ENCODE measurements around the gene TCFL5. TPM values are rescaled to one million over a fixed set of nuclear protein-coding genes. Genes with fewer than 3 reads are reported as not detected.

TCFL5 gene
- total RNA-seq, 1 experiment from 2014 or later, result 15.1 TPM

DNA sequence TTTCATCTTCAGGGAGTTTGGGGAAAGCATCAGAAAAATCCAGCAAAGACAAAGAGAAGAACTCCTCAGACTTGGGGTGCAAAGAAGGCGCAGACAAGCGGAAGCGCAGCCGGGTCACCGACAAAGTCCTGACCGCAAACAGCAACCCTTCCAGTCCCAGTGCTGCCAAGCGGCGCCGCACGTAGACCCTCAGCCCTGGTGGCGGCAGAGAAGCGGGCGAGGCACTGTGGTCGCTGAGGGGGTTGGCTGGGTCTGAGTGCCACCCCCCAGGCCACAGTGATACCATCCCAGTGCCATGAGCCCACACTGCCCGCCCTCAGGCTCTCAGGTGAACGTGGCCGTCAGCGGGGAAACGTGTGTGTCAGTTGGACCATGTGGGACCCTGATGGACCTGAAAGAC is 62.2 kb downstream of the TCFL5 start:
- CTCF ChIA-PET, result interaction anchor here (0.6 kb wide), 1 partner anchor 413 kb away, joined by 3 read pairs; no protein-coding TSS in a partner anchor
- H3K27me3 Mint-ChIP-seq (ENCODE audit: insufficient read depth, unreplicated experiment), result no peaks in the 10 kb centered on the region
- no peak overlapping the region for H3K4me3 Mint-ChIP-seq (ENCODE audit: unreplicated experiment)
- Histone ChIP-seq H3K27me3 (replicated peaks; ENCODE audit: control insufficient read depth, insufficient read depth, low read length) (no peaks in the 10 kb centered on the region), H3K9me3 (no peaks in the 10 kb centered on the region), H3K4me3 (ENCODE audit: low read depth, low read length) (no peak overlapping the region), H3K36me3 (ENCODE audit: control insufficient read depth, insufficient read depth, low read length) (peaks cover 9% of the 10 kb centered on the region), H3K4me1 (peaks cover 16% of the 10 kb centered on the region)
- TF ChIP-seq, protein P1, sequence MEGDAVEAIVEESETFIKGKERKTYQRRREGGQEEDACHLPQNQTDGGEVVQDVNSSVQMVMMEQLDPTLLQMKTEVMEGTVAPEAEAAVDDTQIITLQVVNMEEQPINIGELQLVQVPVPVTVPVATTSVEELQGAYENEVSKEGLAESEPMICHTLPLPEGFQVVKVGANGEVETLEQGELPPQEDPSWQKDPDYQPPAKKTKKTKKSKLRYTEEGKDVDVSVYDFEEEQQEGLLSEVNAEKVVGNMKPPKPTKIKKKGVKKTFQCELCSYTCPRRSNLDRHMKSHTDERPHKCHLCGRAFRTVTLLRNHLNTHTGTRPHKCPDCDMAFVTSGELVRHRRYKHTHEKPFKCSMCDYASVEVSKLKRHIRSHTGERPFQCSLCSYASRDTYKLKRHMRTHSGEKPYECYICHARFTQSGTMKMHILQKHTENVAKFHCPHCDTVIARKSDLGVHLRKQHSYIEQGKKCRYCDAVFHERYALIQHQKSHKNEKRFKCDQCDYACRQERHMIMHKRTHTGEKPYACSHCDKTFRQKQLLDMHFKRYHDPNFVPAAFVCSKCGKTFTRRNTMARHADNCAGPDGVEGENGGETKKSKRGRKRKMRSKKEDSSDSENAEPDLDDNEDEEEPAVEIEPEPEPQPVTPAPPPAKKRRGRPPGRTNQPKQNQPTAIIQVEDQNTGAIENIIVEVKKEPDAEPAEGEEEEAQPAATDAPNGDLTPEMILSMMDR (IDR thresholded peaks at IDR 0.05; ENCODE audit: insufficient read depth in 1 of 2, low read depth in 1 of 2, low read length in 1 of 2, severe bottlenecking in 1 of 2, unreplicated experiment in 1 of 2), result no peak
- H3K27ac Mint-ChIP-seq (ENCODE audit: unreplicated experiment), result no peak overlapping the region
- H3K4me1 Mint-ChIP-seq (ENCODE audit: low read depth, unreplicated experiment), result peaks cover 15% of the 10 kb centered on the region
- H3K36me3 Mint-ChIP-seq (ENCODE audit: insufficient read depth, unreplicated experiment), result peaks cover 83% of the 10 kb centered on the region
- BruUV-seq (replicated peaks), result TSS peak; percentile 30
- POLR2A ChIA-PET, result no interaction called here
- intact Hi-C loops (cut with micrococcal nuclease; ENCODE audit: unreplicated experiment), result loop anchor here (10.0 kb wide), 1 partner anchor 495 kb away; the partner anchor contains the start of gene ADRM1
- H3K9me3 Mint-ChIP-seq (ENCODE audit: unreplicated experiment), result no peaks in the 10 kb centered on the region
- DNase-seq, result no peak

DNA sequence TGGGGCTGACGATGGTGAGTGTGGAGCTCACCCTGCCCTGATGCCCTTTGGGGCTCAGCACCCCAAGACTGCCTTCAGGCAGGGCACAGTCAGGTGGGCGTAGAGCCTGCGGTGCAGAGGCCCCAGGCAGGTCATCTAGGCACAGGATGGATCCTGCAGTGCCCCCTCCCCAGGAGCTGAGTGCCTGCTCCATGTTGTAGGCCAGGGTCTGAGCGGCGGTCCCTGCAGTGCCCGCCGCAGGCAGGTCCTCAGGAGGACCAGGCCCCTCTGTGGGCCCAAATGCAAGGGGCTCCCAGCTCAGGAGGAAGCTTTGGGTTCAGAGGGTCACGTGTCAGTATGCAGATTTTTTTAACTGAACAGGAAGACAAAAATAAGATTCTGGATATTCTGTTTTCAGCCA is 62.6 kb downstream of the TCFL5 start:
- peaks cover 9% of the 10 kb centered on the region for H3K36me3 ChIP-seq (ENCODE audit: control insufficient read depth, insufficient read depth, low read length)
- BruUV-seq (replicated peaks), result no TSS peak
- H3K27me3 Mint-ChIP-seq (ENCODE audit: insufficient read depth, unreplicated experiment), result no peaks in the 10 kb centered on the region
- no peak overlapping the region for H3K4me3 Mint-ChIP-seq (ENCODE audit: unreplicated experiment)
- H3K4me1 ChIP-seq, result peaks cover 16% of the 10 kb centered on the region
- no peaks in the 10 kb centered on the region for H3K27me3 ChIP-seq (replicated peaks; ENCODE audit: control insufficient read depth, insufficient read depth, low read length)
- H3K4me1 Mint-ChIP-seq (ENCODE audit: low read depth, unreplicated experiment), result peaks cover 15% of the 10 kb centered on the region
- no peaks in the 10 kb centered on the region for H3K9me3 Mint-ChIP-seq (ENCODE audit: unreplicated experiment)
- DNase-seq, result no peak
- peaks cover 83% of the 10 kb centered on the region for H3K36me3 Mint-ChIP-seq (ENCODE audit: insufficient read depth, unreplicated experiment)
- ChIA-PET CTCF (interaction anchor here (0.6 kb wide), 1 partner anchor 413 kb away, joined by 3 read pairs; no protein-coding TSS in a partner anchor), POLR2A (no interaction called here)
- no peak overlapping the region for H3K4me3 ChIP-seq (ENCODE audit: low read depth, low read length)
- H3K27ac Mint-ChIP-seq (ENCODE audit: unreplicated experiment), result no peak overlapping the region
- TF ChIP-seq, protein P1 (IDR thresholded peaks at IDR 0.05; ENCODE audit: insufficient read depth in 1 of 2, low read depth in 1 of 2, low read length in 1 of 2, severe bottlenecking in 1 of 2, unreplicated experiment in 1 of 2), result no peak
- intact Hi-C loops (cut with micrococcal nuclease; ENCODE audit: unreplicated experiment), result loop anchor here (10.0 kb wide), 1 partner anchor 494 kb away; the partner anchor contains the start of gene ADRM1
- H3K9me3 ChIP-seq, result no peaks in the 10 kb centered on the region

DNA sequence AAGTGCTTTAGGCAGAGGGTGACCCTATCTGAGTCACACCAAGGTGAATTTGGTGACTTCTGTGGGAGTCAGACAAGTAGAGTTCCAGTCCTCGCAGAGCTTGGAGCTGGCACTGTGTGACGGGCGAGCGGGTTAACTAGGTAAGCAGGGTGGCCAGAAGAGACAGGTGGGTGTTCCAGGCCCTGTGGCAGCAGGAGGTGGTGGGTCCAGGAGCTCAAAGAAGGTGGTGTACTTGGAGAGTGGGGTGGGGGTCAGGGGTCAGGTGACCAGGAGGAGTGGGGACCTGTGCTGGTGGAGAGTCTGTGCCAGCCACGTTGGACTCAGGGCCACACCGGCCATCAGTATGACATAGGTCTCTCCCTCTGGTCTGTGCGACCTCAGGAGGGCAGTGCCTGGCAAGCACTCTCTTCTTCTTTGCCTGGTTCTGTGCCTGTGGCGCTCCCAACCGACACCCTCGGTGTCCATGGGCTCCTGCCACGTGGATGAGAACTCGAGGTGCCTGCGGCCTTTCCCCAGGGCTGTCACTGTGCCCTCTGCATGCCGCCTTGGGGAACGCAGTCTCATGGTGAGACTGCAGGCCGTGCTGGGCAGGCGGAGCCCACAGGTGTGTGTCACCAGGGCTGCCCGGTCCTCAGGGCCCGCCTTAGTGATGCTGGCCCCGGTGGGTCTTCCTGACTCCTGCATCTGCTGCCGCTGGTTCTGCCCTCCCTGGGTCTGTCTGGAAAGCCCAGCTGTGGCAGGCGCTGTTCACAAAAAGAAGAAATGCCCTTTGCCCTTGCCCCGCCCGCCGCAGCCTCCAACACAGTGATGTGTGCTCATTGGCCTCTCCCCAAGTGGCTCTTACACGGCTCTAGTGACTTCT is 63.7 kb downstream of the TCFL5 start:
- peaks cover 21% of the 10 kb centered on the region for H3K4me1 ChIP-seq
- Mint-ChIP-seq H3K4me3 (ENCODE audit: unreplicated experiment) (peak overlapping the region; percentile 80), H3K4me1 (ENCODE audit: low read depth, unreplicated experiment) (peaks cover 15% of the 10 kb centered on the region), H3K9me3 (ENCODE audit: unreplicated experiment) (no peaks in the 10 kb centered on the region), H3K27me3 (ENCODE audit: insufficient read depth, unreplicated experiment) (no peaks in the 10 kb centered on the region), H3K36me3 (ENCODE audit: insufficient read depth, unreplicated experiment) (peaks cover 83% of the 10 kb centered on the region), H3K27ac (ENCODE audit: unreplicated experiment) (peak overlapping the region; percentile 17)
- TF ChIP-seq, protein P1 (IDR thresholded peaks at IDR 0.05; ENCODE audit: insufficient read depth in 1 of 2, low read depth in 1 of 2, low read length in 1 of 2, severe bottlenecking in 1 of 2, unreplicated experiment in 1 of 2), result no peak
- intact Hi-C loops (cut with micrococcal nuclease; ENCODE audit: unreplicated experiment), result loop anchor here (10.0 kb wide), 1 partner anchor 493 kb away; the partner anchor contains the start of gene ADRM1
- DNase-seq, result no peak
- H3K27me3 ChIP-seq (replicated peaks; ENCODE audit: control insufficient read depth, insufficient read depth, low read length), result no peaks in the 10 kb centered on the region
- ChIA-PET CTCF (interaction anchor here (0.6 to 0.8 kb wide), 2 partner anchors 91 to 1183 kb away, joined by 3 to 4 read pairs; no protein-coding TSS in a partner anchor), POLR2A (interaction anchor here (0.6 kb wide), 1 partner anchor 57 kb away, joined by 3 read pairs; no protein-coding TSS in a partner anchor)
- H3K4me3 ChIP-seq (ENCODE audit: low read depth, low read length), result no peak overlapping the region
- peaks cover 9% of the 10 kb centered on the region for H3K36me3 ChIP-seq (ENCODE audit: control insufficient read depth, insufficient read depth, low read length)
- BruUV-seq (replicated peaks), result no TSS peak
- no peaks in the 10 kb centered on the region for H3K9me3 ChIP-seq

All from Caco-2 (cell line).